ENCODE data around the gene PFDN4. TPM values are rescaled to one million over a fixed set of nuclear protein-coding genes. Genes with fewer than 3 reads are reported as not detected.
A peak's percentile ranks its signal among the peaks of the same experiment; 100 is the strongest.

Gene PFDN4
- total and polyA plus RNA-seq, 2 of the 13 experiments (the other 11 are each of a cell fraction or from before 2014, with no cell fraction given), result 59.8 to 227 TPM

- TF ChIP-seq NR2F6 (IDR thresholded peaks at IDR 0.05), result no peak; the same call in 1 of the 2 replicates
- TF ChIP-seq NR2F6 (CRISPR knock-in tag; IDR thresholded peaks at IDR 0.05), result peak; percentile 86
- peak; percentile 82 for TF ChIP-seq HNRNPK (IDR thresholded peaks at IDR 0.05; ENCODE audit: low read depth, low read length, poor library complexity, severe bottlenecking)
- peak; percentile 81 for TF ChIP-seq RBM22 (optimal IDR thresholded peaks at IDR 0.05; ENCODE audit: low read length)
- TF ChIP-seq MEIS2 (CRISPR knock-in tag; IDR thresholded peaks at IDR 0.05), result peak; percentile 94
- no peak for TF ChIP-seq ZMAT5 (CRISPR knock-in tag; IDR thresholded peaks at IDR 0.05; ENCODE audit: borderline replicate concordance, low read depth)
- no peak for TF ChIP-seq NR1H2 (CRISPR knock-in tag; IDR thresholded peaks at IDR 0.05; ENCODE audit: borderline replicate concordance, low read depth)
- TF ChIP-seq SOX6 (IDR thresholded peaks at IDR 0.05), result no peak
- peak; percentile 74 for TF ChIP-seq SOX6 (CRISPR knock-in tag; IDR thresholded peaks at IDR 0.05)
- TF ChIP-seq POGZ (CRISPR knock-in tag; IDR thresholded peaks at IDR 0.05), result peak; percentile 86
- TF ChIP-seq CREB3 (CRISPR knock-in tag; IDR thresholded peaks at IDR 0.05), result peak; percentile 88; the same call in 1 of the 2 replicates
- TF ChIP-seq EHMT2 (IDR thresholded peaks at IDR 0.05; ENCODE audit: borderline replicate concordance, low read depth, low read length), result no peak
- peak; percentile 90 for TF ChIP-seq KDM3A (CRISPR knock-in tag; IDR thresholded peaks at IDR 0.05; ENCODE audit: low read depth)
- peak; percentile 59 for TF ChIP-seq STAG1 (CRISPR knock-in tag; IDR thresholded peaks at IDR 0.05)
- TF ChIP-seq ETV6 (CRISPR knock-in tag; conservative IDR thresholded peaks at IDR 0.05), result peak; percentile 81; the same call in 1 of the 2 replicates
- no peak for TF ChIP-seq CENPX (CRISPR knock-in tag; IDR thresholded peaks at IDR 0.05)
- TF ChIP-seq ZNF451 (CRISPR knock-in tag; IDR thresholded peaks at IDR 0.05), result peak; percentile 96
- peak; percentile 92 for TF ChIP-seq HDAC2 (CRISPR knock-in tag; IDR thresholded peaks at IDR 0.05)
- peak; percentile 96 for TF ChIP-seq ARHGAP35 (CRISPR knock-in tag; IDR thresholded peaks at IDR 0.05; ENCODE audit: borderline replicate concordance)
- TF ChIP-seq CEBPZ (IDR thresholded peaks at IDR 0.05; ENCODE audit: low read length), result no peak
- peak; percentile 84 for TF ChIP-seq NFKBIZ (CRISPR knock-in tag; IDR thresholded peaks at IDR 0.05)
- TF ChIP-seq FOXA3 (CRISPR knock-in tag; IDR thresholded peaks at IDR 0.05), result peak; percentile 72
- peak; percentile 90 for TF ChIP-seq PATZ1 (CRISPR knock-in tag; IDR thresholded peaks at IDR 0.05)
- no peak; the same call in 1 of the 2 replicates for TF ChIP-seq ZNF337 (CRISPR knock-in tag; IDR thresholded peaks at IDR 0.05; ENCODE audit: borderline replicate concordance, low read depth)
Observed at GRCh38 chr20:54207743-54208547, at the start of gene PFDN4 (continued).
